ENCODE results near the gene TBL1XR1.
"Not testable (repeated sequence)": the region's sequence is repeated elsewhere in the genome, so short reads cannot be mapped to it uniquely, and the experiment has no call there.

TBL1XR1 gene

DNA sequence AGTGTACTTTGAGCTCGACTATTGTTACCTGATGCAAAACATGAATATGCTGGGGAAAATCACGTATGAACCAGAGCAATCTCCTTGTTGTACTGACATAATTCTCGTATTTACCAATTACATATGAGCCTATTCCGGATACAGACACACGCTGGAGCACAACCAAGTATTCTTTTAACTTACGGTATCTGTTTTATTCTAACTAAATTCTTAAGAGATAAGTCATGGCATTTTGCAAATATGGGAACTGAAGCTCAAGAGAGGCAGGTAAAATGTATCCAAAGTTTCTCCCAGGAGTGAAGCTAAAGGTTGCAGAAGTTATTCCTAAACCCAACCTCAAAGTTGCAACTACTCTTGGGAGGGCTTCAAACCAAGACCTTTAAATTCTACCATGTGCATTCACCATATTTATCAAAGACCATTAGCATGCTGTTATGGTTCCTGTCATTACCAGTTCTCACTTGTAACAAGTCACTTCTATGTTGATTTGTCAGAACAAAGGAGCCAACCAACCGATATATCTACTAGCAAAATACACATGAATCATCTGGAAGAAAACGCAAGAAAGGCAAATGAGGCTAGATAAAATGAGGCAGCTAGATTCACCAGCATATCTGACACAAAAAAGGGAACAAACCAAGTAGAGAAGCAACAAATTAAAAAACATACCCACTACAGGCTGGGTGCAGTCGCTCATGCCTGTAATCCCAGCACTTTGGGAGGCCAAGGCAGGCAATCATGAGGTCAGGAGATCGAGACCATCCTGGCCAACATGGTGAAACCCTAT is 17.8 kb downstream of the TBL1XR1 start:
- DNase-seq: no peak

DNA sequence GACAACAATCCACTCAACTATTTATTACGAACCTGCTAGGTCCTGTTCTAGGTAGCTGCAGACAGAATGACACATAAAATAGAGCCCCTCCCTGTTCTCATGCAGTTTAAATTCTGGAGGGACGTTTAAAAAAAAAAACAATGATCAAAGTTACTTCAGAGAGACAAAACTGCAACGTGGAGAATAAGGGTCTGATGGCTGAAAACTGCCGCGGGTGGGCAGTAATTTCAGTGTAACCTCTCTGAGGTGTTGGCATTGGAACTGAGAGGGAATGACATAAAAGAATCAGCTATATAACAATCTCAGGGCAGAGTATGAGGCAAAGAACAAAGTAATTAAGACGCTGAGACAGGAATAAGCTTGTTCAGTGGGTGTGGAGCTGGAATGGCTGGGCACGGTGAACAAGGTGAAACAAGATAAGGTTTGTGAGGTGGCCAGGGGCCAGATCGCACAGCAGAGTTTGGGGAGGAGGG is 19.5 kb downstream of the TBL1XR1 start:
- DNase-seq: no peak

DNA sequence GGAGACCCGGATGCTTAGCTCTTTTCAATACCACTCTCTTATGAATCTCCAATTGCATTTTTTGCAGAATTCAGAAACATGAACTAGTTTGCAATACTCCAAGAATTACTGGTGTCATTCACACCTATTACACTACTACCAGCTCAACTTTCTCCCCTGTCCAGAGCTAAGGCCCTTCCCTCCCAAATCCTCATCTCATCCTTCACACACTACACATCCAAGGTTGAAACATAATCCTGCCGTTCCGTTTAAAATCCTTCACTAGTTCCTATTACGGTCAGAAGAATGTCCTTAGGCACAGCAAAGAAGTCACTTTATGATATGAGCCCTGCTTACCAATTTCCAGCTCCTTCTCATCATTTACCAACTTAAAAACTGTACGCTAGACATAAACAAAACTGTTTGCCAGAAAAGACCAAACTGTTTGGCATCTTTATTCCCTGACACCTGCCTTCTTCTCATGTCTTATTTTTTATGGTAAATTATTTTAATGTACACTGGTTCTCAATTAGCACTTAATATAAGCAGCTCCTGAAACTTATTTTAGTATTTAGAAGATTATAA is 22.6 kb downstream of the TBL1XR1 start:
- no peak for DNase-seq

DNA sequence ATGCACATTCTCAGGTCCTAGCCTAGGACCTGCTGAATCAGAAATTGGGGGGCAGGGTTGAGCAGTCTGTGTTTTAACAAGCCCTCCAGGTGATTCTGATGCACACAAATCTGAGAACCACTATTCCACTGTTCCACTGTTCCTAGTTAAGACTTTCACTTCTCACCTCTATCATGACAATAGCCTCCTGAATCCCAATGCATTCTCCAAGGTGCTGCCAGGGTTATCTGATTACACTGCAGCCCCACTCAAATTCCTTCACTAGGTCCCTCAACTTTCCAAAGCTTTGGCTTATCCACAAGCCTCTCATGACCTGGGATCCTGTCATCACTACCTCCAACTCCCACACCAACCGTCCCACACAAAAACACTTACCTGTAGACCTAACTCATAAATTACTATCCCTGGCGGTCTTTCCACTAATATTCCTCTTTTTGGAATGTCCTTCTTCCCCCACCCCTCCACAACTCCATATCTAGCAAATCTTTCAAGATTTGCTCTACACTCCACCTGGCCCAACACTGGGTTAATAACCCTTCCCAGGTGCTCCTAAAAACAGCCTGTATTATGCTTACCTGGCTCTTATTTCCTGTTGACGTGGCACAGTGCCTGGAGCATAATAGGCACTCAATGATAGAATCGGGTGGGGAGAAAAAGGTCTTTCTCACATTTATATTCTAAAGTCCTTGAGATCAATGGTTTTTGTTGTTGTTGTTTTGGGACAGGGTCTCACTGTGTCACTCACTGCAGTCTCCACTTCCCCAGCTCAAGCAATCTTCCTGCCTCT is 27.2 kb downstream of the TBL1XR1 start:
- no peak for DNase-seq

DNA sequence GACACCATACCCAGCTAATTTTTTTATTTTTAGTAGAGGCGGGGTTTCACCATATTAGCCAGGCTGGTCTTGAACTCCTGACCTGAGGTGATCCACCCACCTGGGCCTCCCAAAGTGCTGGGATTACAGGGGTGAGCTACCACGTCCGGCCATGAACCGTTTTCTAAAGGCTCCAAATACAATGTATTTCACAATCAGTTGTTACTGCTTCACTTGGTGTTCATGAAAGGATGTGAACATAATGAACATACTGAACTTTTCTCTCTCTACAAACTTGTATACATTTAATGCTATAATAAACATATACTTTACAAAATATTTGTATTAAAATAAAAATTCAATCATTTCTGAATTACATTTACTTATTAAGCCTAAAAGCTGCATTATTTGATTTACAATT is 28.9 kb downstream of the TBL1XR1 start:
- no peak for DNase-seq

DNA sequence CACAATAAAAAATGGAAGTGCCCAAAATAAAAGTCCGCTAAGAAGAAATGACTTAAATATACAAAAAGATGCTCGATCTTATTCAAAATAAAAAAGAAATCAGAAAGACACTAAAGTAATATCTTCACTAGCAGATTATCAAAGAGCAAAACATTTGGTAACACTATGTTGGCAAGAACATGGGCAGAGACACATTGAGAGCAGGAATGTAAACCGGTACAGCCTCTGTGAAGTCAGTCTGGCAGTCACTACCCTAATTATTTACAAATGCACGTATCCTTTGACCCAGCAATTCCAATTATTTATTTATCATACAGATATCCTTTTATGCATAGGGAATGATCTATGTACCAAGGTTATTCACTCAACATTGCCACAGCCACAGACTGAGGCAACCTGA is 34.5 kb downstream of the TBL1XR1 start:
- no peak for DNase-seq

DNA sequence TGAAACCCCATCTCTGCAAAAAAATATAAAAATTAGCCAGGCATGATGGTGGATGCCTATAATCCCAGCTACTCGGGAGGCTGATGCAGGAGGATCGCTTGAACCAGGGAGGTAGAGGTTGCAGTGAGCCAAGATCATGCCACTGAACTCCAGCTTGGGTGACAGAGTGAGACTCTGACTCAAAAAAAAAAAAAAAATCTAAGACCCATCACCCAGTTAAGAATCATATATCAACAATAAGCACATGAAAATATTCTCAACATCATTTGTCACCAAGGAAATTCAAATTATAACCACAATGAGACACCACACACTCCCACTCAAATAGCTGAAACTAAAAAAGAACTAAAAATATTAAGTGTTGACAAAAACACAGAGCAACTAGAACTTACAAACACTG is 35.7 kb downstream of the TBL1XR1 start:
- DNase-seq: not testable (repeated sequence)

DNA sequence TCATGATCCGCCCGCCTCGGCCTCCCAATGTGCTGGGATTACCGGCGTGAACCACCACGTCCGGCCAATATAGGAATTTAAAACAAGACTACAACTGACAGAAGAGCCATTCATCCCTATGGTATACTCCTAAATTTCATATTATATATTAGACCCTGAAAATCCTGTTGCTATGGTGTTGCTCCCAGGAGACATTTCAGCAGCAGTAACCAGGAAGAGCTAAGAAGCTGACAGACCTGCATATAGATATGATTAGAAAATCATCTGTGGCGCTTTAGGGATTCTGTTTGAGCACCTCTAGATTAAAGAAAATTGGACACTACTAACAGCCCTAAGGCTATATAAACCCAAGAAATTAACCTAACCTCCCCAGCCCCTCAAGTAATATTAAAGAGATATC is 38.8 kb downstream of the TBL1XR1 start:
- DNase-seq: no peak

DNA sequence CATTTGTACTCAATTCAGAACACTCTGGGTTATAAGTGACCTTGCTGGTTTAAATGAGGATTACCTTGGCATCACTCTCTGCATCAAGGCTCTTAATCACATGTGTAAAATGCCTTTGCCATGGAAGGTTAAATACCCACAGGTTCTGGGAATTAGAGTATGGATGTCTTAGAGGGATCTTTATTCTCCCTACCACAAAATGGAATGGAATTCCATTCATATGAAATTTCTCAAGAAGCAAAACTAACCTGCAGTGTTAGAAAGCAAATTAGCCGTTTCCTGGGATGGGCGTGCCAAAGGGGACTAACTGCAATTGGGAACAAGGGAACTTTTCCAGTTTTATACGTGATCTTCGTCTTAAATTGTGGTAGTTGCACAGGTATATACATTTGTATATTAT is 39.8 kb downstream of the TBL1XR1 start:
- DNase-seq: no peak

DNA sequence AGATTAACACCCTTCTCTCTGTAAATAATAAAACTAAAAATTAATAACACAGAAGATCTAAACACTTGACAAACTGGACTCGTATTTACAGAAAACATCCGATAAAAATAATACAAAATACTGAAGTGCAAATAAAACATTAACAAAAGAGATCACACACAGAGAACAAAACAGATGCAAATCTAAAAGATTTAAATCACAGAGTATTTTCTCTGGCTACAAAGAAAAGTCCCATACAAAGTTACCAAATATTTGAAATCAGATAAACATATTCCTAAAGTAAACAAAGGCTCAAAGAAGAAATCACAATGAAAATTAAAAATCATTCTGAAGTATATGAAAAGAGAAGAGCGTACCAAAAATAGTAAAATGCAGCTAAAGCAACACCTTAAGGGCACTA is 42.5 kb downstream of the TBL1XR1 start:
- no peak for DNase-seq

DNA sequence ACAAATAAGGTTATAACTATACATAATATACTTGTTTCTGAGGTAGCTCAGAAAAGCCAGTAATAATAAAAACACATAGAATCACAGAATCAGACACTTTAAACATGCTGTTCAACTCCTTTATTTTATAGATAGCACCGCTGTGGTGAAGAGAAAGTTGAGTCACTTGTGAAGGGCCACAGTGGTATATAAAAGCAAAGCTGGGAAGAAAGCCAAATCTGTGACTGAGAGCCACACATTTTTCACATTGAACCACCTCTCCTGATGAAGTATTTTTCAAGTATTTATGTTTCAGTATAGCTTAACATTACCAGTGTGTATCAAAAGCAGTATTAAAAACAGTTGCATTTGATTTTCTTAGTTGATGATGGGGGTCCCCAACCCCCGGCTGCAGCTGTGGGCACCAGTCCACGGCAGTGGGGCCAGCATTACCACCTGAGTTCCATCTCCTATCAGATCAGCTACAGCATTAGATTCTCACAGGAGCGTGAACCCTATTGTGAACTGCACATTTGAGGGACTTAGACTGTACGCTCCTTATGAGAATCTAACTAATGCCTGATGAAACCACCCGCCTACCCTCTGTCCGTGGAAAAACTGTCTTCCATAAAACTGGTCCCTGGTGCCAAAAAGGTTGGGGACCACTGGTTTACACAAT is 46.2 kb downstream of the TBL1XR1 start:
- no peak for DNase-seq

DNA sequence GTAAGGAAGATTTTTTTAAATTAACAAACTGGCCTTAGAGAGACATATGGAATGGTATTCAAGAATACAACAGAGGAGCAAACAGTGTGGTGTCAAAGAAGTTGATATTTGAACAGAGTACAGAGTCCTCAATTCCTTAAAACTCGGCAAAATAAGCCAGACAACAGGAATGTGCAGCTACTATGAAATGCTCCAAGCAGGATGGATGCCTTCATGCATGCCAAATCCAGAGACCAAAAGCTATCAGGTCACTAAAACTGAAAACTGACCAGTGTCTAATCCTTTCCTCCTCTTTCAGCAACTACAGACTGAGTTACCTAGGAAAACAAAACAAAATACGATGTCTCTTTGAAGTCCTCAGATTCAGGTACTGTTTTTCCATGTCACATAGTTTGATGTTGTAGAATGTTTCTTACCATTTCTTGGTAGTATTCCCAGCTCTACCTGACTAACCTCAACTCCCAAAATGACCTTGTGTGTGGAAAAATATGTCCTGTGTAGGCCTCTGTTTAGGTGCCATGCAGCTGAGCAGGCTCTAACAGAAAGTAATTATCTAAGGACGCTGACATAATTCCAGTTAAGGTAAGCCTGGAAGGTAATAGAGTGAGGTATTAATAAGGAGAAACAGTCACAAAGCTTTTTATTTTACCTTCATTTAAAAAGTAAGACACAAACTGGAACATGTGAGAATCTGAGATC is 46.9 kb downstream of the TBL1XR1 start:
- no peak for DNase-seq

DNA sequence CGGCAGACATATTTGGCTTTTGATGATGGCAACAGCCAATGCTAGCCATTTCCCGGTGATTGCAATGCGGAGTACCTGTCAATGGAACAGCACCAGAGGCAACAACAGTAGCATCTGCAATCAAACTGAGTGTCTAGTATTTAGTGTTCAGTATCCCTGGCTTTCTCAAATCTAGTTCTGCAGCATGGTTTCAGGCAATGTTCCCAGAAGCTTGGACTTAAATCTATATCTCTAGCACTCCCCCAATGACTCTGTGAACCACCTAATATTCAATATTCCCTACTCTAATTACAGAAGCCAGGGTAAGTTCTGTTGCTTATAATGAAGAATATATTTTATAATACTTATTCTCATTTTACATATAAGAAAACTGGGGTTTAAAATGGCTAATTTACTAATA is 48.2 kb downstream of the TBL1XR1 start:
- no peak for DNase-seq

DNA sequence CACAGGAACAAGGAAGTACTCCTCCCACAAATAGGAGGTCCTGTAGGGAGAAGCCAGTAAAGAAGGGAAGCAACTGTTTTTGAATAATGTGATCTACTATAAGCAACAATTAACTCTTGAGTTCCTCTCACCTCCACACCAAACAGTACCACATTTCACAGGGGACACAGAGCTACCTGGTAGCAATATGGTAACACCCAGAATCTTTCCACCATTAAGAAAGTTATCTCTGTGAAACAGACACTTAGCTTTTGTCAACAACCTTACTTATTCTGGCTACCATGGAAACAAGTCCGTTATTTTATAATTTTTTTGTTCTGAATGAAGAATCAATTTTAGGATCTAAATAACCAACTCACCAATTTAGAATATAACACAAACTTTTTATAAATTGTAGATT is 49.5 kb downstream of the TBL1XR1 start:
- no peak for DNase-seq

DNA sequence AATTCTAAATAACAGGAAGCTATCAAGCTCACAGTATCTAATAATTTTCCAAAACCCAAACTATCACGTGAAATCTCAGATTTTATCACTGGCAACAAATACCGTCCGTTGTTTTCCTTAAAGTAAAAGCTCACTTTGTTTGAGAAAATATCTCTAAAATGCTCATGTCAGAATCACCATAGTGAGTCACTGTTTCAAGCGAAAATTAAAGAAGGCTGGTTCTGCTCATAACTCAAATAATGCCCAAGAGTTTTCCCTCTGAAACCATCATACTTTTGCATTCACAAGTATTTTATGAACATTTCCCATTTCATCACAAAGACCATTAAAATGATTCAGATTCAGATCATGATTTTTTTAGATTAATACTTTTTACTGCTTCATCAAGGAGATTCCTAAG is 50.6 kb downstream of the TBL1XR1 start:
- DNase-seq: no peak

DNA sequence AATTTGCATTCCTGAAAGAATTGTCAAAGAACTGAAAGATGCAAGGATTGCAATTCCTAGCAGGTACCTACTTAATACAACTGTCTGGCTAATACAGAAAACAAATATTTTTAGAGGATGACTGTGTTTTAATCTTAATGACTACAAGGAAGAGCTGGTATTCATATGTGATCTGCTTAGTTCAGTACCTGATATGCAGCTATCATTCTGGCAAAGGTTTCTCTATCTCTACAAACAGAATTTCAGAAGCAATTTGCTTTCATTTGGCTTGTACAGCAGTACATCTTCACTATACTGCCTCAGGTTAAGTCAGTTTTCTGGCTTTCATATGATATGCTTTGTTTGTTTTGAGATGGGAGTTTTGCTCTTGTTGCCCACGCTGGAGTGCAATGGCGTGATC is 51.3 kb downstream of the TBL1XR1 start:
- no peak for DNase-seq

DNA sequence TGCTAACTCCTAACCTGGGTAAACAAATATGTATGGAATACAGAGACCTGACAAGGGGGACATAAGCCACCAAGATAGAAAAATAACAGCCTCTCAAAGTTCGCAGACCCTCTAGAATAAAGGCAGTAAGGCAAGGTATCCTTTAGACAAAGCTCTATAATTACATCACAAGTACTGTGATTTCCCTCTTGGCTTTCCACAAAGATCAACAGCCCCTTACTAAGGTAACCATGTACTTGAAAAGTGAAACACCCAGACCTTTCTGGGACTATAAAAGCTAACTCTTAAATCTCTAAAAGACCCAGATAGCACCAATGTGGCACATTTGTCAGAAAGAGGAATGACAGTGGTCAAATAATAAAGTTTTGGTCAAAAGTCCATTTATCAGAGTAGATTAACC is 51.9 kb downstream of the TBL1XR1 start:
- DNase-seq: no peak

DNA sequence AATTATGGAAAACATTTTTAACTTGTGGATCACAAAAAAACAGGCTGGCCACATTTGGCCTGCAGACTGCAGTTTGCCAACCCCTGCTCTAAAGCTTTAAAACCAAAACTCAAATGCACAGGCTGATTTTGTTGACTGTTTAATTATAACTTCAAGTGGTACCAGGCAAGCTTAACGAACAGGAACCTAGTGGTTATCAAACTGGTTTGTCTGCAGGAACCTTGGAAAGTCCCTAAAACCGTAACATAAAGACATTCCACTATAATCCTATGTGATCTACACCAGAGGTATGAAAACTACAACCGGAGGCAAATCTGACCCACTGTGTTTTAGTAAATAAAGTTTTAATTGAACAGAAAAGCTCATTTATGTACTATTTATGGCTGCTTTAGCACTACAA is 52.4 kb downstream of the TBL1XR1 start:
- no peak for DNase-seq

DNA sequence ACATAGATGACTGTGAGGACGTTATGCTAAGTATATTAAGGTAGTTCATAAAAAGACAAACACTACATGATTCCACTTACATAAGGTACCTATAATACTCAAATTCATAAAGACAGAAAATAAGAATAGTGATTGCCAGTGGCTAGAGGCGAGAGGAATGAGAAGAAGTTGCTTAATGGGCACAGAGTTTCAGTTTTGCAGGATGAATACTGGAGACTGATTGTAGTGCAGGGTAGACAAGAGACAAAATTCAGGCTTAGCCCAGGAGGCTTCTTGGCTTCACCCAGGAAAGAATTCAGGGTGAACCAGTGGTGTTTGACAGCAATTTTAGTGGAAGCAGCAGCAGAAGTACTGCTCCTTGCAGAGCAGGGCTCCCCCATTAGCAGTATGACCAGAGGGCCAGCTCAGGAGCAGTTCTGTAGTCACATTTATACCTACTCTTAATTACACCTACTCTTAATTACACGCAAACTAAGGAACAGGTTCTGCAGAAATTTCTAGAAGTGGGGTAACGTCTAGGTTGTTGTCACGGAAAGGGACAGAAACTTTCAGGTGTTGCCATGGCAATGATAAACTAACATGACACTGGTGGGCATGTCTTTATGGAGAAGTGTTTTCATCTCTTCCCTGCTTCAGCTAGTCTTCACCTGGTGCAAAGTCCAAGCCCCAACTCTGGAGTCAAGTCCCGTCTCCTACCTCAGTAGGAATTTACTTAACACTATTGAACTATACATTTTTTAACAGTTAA is 55.2 kb downstream of the TBL1XR1 start:
- no peak for DNase-seq

DNA sequence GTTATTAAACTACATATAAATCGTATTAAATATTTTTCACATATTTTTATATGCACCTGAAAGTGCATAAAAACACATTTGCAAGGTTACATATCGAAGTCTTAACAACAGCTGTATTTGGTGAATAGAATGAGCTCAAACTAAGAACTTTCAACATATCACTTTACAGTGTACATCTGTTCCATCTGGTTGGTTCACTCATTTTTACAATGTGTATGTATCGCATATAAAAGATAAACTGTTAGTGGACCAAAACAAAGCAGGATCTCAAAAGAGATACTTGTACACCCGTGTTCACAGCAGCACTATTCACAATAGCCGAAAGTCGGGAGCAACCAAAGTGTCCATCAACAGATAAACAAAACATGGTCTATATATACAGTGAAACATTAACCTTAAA is 55.8 kb downstream of the TBL1XR1 start:
- no peak for DNase-seq

DNA sequence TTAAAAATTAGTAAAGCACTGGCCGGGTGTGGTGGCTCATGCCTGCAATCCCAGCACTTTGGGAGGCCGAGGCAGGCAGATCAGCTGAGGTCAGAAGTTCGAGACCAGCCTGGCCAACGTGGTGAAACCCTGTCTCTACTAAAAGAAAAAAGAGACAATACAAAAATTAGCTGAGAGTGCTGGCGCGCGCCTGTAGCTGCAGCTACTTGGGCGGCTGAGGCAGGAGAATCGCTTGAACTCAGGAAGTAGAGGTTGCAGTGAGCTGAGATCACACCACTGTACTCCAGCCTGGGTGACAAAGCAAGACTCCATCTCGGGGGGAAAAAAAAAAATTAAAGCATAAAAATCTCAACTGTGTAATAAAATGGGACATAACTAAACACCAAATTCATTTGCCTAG is 58.1 kb downstream of the TBL1XR1 start:
- not testable (repeated sequence) for DNase-seq
